Measurements from ENCODE around the gene SRSF8.

The SRSF8 gene

GRCh38 chr11:95103701-95104100 lies 37.0 kb downstream of the SRSF8 start:
- no peak overlapping the region for H3K27ac ChIP-seq (ENCODE audit: low read depth, low read length)
- no peaks in the 10 kb centered on the region for H3K27me3 ChIP-seq (ENCODE audit: control insufficient read depth, low read length)
- H3K9me3 ChIP-seq (ENCODE audit: control insufficient read depth, insufficient read depth, low read length) = no peaks in the 10 kb centered on the region
- H3K9me2 ChIP-seq (replicated peaks; ENCODE audit: control insufficient read depth, low read length) = no peaks in the 10 kb centered on the region
- H3K4me3 ChIP-seq (ENCODE audit: low read length) = no peak overlapping the region
- H3K36me3 ChIP-seq (ENCODE audit: control insufficient read depth, low read length) = no peaks in the 10 kb centered on the region
- H3K4me1 ChIP-seq (ENCODE audit: control insufficient read depth, low read length) = peaks cover 9% of the 10 kb centered on the region
- H3F3A ChIP-seq (ENCODE audit: control insufficient read depth, insufficient read depth) = no peaks in the 10 kb centered on the region
- H3K79me2 ChIP-seq (ENCODE audit: control insufficient read depth, low read length) = no peaks in the 10 kb centered on the region; the same call in 1 of the 2 replicates
- no peak for TF ChIP-seq EZH2phosphoT487 (IDR thresholded peaks at IDR 0.05; ENCODE audit: borderline replicate concordance, low read length)
- TF ChIP-seq, protein P1, sequence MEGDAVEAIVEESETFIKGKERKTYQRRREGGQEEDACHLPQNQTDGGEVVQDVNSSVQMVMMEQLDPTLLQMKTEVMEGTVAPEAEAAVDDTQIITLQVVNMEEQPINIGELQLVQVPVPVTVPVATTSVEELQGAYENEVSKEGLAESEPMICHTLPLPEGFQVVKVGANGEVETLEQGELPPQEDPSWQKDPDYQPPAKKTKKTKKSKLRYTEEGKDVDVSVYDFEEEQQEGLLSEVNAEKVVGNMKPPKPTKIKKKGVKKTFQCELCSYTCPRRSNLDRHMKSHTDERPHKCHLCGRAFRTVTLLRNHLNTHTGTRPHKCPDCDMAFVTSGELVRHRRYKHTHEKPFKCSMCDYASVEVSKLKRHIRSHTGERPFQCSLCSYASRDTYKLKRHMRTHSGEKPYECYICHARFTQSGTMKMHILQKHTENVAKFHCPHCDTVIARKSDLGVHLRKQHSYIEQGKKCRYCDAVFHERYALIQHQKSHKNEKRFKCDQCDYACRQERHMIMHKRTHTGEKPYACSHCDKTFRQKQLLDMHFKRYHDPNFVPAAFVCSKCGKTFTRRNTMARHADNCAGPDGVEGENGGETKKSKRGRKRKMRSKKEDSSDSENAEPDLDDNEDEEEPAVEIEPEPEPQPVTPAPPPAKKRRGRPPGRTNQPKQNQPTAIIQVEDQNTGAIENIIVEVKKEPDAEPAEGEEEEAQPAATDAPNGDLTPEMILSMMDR (IDR thresholded peaks at IDR 0.05; ENCODE audit: low read depth, low read length, poor library complexity, severe bottlenecking) = no peak
- no peaks in the 10 kb centered on the region for H4K20me1 ChIP-seq (ENCODE audit: control insufficient read depth, insufficient read depth, low read depth, low read length)
- H3K4me2 ChIP-seq (ENCODE audit: low read length) = no peak overlapping the region

GRCh38 chr11:95104121-95104830 lies 37.6 kb downstream of the SRSF8 start:
- Histone ChIP-seq H3K27ac (ENCODE audit: low read depth, low read length) (no peak overlapping the region), H3K79me2 (ENCODE audit: control insufficient read depth, low read length) (no peaks in the 10 kb centered on the region; the same call in 1 of the 2 replicates), H3K9me3 (ENCODE audit: control insufficient read depth, insufficient read depth, low read length) (no peaks in the 10 kb centered on the region), H3K4me1 (ENCODE audit: control insufficient read depth, low read length) (peaks cover 9% of the 10 kb centered on the region), H3K36me3 (ENCODE audit: control insufficient read depth, low read length) (peaks cover 2% of the 10 kb centered on the region; the same call in 1 of the 2 replicates), H3K9me2 (replicated peaks; ENCODE audit: control insufficient read depth, low read length) (no peaks in the 10 kb centered on the region), H3K27me3 (ENCODE audit: control insufficient read depth, low read length) (no peaks in the 10 kb centered on the region), H4K20me1 (ENCODE audit: control insufficient read depth, insufficient read depth, low read depth, low read length) (no peaks in the 10 kb centered on the region), H3F3A (ENCODE audit: control insufficient read depth, insufficient read depth) (no peaks in the 10 kb centered on the region), H3K4me3 (ENCODE audit: low read length) (no peak overlapping the region), H3K4me2 (ENCODE audit: low read length) (no peak overlapping the region)
- TF ChIP-seq EZH2phosphoT487 (IDR thresholded peaks at IDR 0.05; ENCODE audit: borderline replicate concordance, low read length) = no peak
- TF ChIP-seq, protein P1 (IDR thresholded peaks at IDR 0.05; ENCODE audit: low read depth, low read length, poor library complexity, severe bottlenecking) = no peak

DNA sequence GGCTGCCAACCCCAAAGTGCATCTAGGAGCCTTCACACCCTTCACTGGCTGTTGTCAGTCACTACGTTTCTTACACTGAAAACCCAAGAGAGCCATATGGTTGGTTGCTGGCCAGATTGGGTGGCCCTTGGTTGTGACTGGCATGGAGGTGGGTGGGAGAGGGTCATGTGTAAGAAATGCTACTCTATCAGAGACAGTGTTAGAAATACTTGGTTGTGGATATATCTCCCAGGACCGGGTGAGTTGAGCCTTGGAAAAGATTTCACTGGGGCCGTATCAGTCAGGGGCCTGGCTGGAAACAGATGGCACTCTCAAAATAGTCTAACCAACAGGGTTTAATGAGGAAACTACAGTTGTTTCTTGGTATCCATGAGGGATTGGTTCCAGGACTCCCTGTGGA lies 38.1 kb downstream of the SRSF8 start:
- Histone ChIP-seq H4K20me1 (ENCODE audit: control insufficient read depth, insufficient read depth, low read depth, low read length) (no peaks in the 10 kb centered on the region), H3K36me3 (ENCODE audit: control insufficient read depth, low read length) (peaks cover 4% of the 10 kb centered on the region; the same call in 1 of the 2 replicates)

More for the DNA sequence above, 38.1 kb downstream of the SRSF8 start:
- H3K4me3 ChIP-seq (ENCODE audit: low read length) = no peak overlapping the region
- no peaks in the 10 kb centered on the region for H3K27me3 ChIP-seq (ENCODE audit: control insufficient read depth, low read length)
- H3K4me1 ChIP-seq (ENCODE audit: control insufficient read depth, low read length) = peaks cover 9% of the 10 kb centered on the region
- H3K9me2 ChIP-seq (replicated peaks; ENCODE audit: control insufficient read depth, low read length) = no peaks in the 10 kb centered on the region
- H3K9me3 ChIP-seq (ENCODE audit: control insufficient read depth, insufficient read depth, low read length) = no peaks in the 10 kb centered on the region
- no peaks in the 10 kb centered on the region for H3F3A ChIP-seq (ENCODE audit: control insufficient read depth, insufficient read depth)
- TF ChIP-seq, protein P1 (IDR thresholded peaks at IDR 0.05; ENCODE audit: low read depth, low read length, poor library complexity, severe bottlenecking) = no peak
- TF ChIP-seq EZH2phosphoT487 (IDR thresholded peaks at IDR 0.05; ENCODE audit: borderline replicate concordance, low read length) = no peak
- H3K79me2 ChIP-seq (ENCODE audit: control insufficient read depth, low read length) = no peaks in the 10 kb centered on the region; the same call in 1 of the 2 replicates
- H3K4me2 ChIP-seq (ENCODE audit: low read length) = no peak overlapping the region
- no peak overlapping the region for H3K27ac ChIP-seq (ENCODE audit: low read depth, low read length)

All from DOHH2 (cell line).